HL-60/S4 treated with phorbol 12-myristate 13-acetate at 8.2 ng/mL for 4 days and 3 days (cell line): Measurements from ENCODE around the gene NR2F1.

Experiments used
- in situ Hi-C: fragments of 300-500 bp; cut with MboI; formaldehyde crosslinking; loops from 2 replicates; pipeline ENCODE4 v1.15.0; 2022; ENCODE audit warnings: low sequenced_read_pairs

Gene NR2F1

DNA sequence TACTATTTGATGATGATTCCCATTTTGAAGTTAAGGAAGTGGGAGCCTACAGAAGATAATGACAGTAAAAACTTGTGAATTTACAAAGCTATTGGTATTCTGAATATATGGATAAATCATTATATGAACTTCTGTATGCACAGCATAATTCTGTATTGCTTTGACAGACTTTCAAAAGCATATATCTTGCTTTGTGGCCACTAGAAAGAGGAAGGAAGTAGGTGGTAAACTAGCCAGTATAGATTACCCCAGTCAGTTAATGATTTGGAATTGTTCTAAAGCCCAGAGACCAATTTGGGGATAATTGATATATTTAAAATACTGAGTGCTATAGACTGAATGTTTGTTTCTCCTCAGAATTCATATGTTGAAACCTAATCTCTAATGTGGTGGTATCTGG is 53.0 kb downstream of the NR2F1 start:
- in situ Hi-C loops: no loop called here

DNA sequence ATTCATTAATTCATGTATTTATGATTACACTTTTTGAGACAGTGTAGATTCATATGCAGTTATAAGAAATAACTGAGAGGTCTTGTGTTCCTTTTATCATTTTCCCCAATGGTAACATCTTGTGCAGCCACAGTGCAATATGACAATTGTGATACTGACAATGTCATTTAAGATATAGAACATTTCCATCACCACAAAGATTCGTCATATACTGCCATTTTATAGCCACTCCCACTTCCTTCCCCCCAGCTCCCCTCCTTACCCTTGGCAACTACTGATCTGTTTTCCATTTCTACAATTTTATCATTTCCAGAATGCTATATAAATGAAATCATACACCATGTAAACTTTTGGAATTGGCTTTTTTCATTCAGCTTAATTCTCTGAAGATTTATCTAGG is 53.8 kb downstream of the NR2F1 start:
- in situ Hi-C loops: no loop called here

DNA sequence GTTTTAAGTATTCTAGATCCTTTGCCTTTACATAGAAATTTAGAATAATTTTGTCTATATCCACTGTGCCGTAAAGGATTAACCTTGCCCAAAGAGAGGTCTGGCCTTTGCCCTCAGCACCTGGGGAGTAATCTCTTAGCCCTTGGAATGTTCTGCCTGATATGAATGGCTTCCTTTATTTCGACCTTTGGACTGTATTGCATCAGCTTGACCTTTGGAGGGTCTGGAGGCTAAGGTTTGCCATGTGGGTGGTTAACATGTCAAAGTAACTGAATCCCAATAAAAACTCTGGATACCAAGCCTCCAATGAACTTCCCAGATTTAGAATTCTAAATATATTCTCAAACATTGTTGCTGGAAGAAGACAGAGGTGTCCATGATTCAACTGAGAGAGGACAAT is 54.7 kb downstream of the NR2F1 start:
- in situ Hi-C loops: no loop called here

DNA sequence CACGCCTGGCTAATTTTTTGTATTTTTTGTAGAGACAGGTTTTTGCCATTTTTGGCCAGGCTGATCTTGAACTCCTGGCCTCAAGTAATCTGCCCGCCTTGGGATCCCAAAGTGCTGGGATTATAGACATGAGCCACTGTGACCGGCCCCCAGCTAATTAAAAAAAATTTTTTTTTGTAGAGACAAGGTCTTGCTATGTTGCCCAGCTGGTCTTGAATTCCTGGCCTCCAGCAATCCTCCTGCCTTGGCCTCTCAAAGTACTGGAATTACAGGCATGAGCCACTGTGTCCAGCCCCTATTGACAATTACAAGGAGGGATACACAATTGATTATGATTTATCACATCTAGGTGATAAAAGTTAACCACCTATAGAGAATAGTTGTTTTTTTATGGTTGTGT is 59.5 kb downstream of the NR2F1 start:
- in situ Hi-C loops: no loop called here
